Hematopoietic multipotent progenitor cell treated with erythropoietin and hydrocortisone succinate and interleukin-3 and kit ligand, for 6 days (in vitro differentiated cells): ENCODE data around the gene CCDC190.
"Not testable (repeated sequence)": the region's sequence is repeated elsewhere in the genome, so short reads cannot be mapped to it uniquely, and the experiment has no call there.

Source experiments
- DNase-seq: peaks from one replicate; pipeline ENCODE4 v3.0.0-alpha.2; 2015

CCDC190 gene

GRCh38 chr1:162861101-162861500, at the start of gene CCDC190:
Gene CCDC190, minus strand, starts transcription at chr1:162861175. Its CDS starts 1,529 bp downstream, at chr1:162859646.
- no peak for DNase-seq

GRCh38 chr1:162910161-162910560, 49.2 kb upstream of the CCDC190 start:
- no peak for DNase-seq

- DNase-seq: no peak
Observed at GRCh38 chr1:162908780-162909179, 47.8 kb upstream of the CCDC190 start.

GRCh38 chr1:162908236-162908635, 47.3 kb upstream of the CCDC190 start:
- DNase-seq: no peak

GRCh38 chr1:162906485-162906884, 45.5 kb upstream of the CCDC190 start:
- no peak for DNase-seq

GRCh38 chr1:162905174-162906158, 44.5 kb upstream of the CCDC190 start:
- no peak for DNase-seq

GRCh38 chr1:162904579-162904978, 43.6 kb upstream of the CCDC190 start:
- DNase-seq: no peak

GRCh38 chr1:162904023-162904422, 43.0 kb upstream of the CCDC190 start:
- no peak for DNase-seq

- DNase-seq: no peak
Observed at GRCh38 chr1:162903246-162903645, 42.3 kb upstream of the CCDC190 start.

- no peak for DNase-seq
Observed at GRCh38 chr1:162902416-162902815, 41.4 kb upstream of the CCDC190 start.

- no peak for DNase-seq
Observed at GRCh38 chr1:162901243-162901642, 40.3 kb upstream of the CCDC190 start.

GRCh38 chr1:162899422-162900146, 38.6 kb upstream of the CCDC190 start:
- no peak for DNase-seq

- no peak for DNase-seq
Observed at GRCh38 chr1:162893612-162893908, 32.6 kb upstream of the CCDC190 start.

GRCh38 chr1:162892906-162893611, 32.1 kb upstream of the CCDC190 start:
- peak; percentile 18 for DNase-seq

- no peak for DNase-seq
Observed at GRCh38 chr1:162889989-162890388, 29.0 kb upstream of the CCDC190 start.

- no peak for DNase-seq
Observed at GRCh38 chr1:162886705-162887104, 25.7 kb upstream of the CCDC190 start.

- DNase-seq: no peak
Observed at GRCh38 chr1:162885265-162885664, 24.3 kb upstream of the CCDC190 start.

GRCh38 chr1:162884831-162885230, 23.9 kb upstream of the CCDC190 start:
- DNase-seq: no peak

GRCh38 chr1:162882248-162882674, 21.3 kb upstream of the CCDC190 start:
- DNase-seq: no peak

- no peak for DNase-seq
Observed at GRCh38 chr1:162881590-162881989, 20.6 kb upstream of the CCDC190 start.

GRCh38 chr1:162880617-162881016, 19.6 kb upstream of the CCDC190 start:
- not testable (repeated sequence) for DNase-seq

GRCh38 chr1:162878000-162878596, 17.1 kb upstream of the CCDC190 start:
- peak; percentile 44 for DNase-seq

GRCh38 chr1:162877412-162877811, 16.4 kb upstream of the CCDC190 start:
- DNase-seq: no peak
